A673 (cell line): ENCODE measurements around the gene PLXNB3.

ENCODE experiments used
- CTCF ChIP-seq: fragments of 300-800, 200-600 bp; sonication (generic); conservative IDR thresholded peaks from 2 replicates; pipeline ENCODE4 v1.5.1; 2017; ENCODE audit warnings: low read depth, mild to moderate bottlenecking, antibody characterized with exemption, low read length, moderate library complexity, mixed read lengths
- EZH2 ChIP-seq: fragments of 200-600 bp; sonication (generic); IDR thresholded peaks from 2 replicates; pipeline ENCODE4 v1.6.1; 2017; ENCODE audit warnings: borderline replicate concordance, low read depth, mild to moderate bottlenecking, mixed read lengths, antibody characterized with exemption, low read length; ENCODE audit not compliant: poor library complexity, severe bottlenecking

- TF ChIP-seq CTCF (no peak), EZH2 (no peak)
These were observed 38.8 kb upstream of the PLXNB3 start for GRCh38 chrX:153725039-153725831.
